K562 (cell line): Measurements from ENCODE around the gene GJB2. TPM values are rescaled to one million over a fixed set of nuclear protein-coding genes. Genes with fewer than 3 reads are reported as not detected.

ENCODE experiments used
- KDM4B ChIP-seq, 2 experiments: fragments of 450-650 bp in 1 of 2; sonication (generic) in 1 of 2; IDR thresholded peaks; 2 replicates each; pipeline ENCODE4 v1.6.1; 2016 to 2017; ENCODE audit warnings: borderline replicate concordance in 2 of 2, antibody characterized with exemption in 1 of 2, low read depth in 1 of 2, mild to moderate bottlenecking in 1 of 2
- MECOM ChIP-seq: fragments of 250-450 bp; sonication (Bioruptor Pico); IDR thresholded peaks from 2 replicates; pipeline ENCODE4 v1.8.0; 2022; ENCODE audit warnings: inconsistent platforms
- NCOA4 ChIP-seq: fragments of 450-650 bp; IDR thresholded peaks from 2 replicates; pipeline ENCODE4 v1.6.1; 2018; ENCODE audit warnings: mild to moderate bottlenecking; ENCODE audit not compliant: partially characterized antibody
- PATZ1 ChIP-seq: fragments of 250-450 bp; sonication (Bioruptor Pico); IDR thresholded peaks from 2 replicates; pipeline ENCODE4 v1.5.0; 2020; ENCODE audit warnings: mild to moderate bottlenecking, borderline replicate concordance
- REST ChIP-seq, 2 experiments: fragments of 450-650 bp; formaldehyde crosslinking in 1 of 2; IDR thresholded peaks; 2 replicates each; pipeline versions ENCODE4 v1.4.0 to v1.6.1; 2014 to 2020; ENCODE audit warnings: mild to moderate bottlenecking in 2 of 2, borderline replicate concordance in 1 of 2, low read depth in 1 of 2
- SREBF2 ChIP-seq: sonication (generic); formaldehyde crosslinking; IDR thresholded peaks from 2 replicates; pipeline ENCODE4 v1.4.0; 2020; ENCODE audit warnings: mild to moderate bottlenecking, missing genetic modification reagents
- XRCC4 ChIP-seq: IDR thresholded peaks from one replicate; pipeline ENCODE4 v1.6.1; 2011; ENCODE audit not compliant: insufficient read depth, insufficient read length; ENCODE audit errors: extremely low read depth
- ZNF518B ChIP-seq: fragments of 250-450 bp; sonication (Bioruptor Pico); IDR thresholded peaks from 2 replicates; pipeline ENCODE4 v1.5.0; 2021; ENCODE audit warnings: mild to moderate bottlenecking, moderate library complexity
- ZNF76 ChIP-seq: fragments of 250-450 bp; sonication (Bioruptor Pico); IDR thresholded peaks from 2 replicates; pipeline ENCODE4 v1.4.0; 2020; ENCODE audit warnings: mild to moderate bottlenecking, moderate library complexity, borderline replicate concordance
- polyA plus RNA-seq, 8 experiments: library from polyadenylated mRNA; depleted of rRNA in 4 of 8; stranded (reverse) in 5 of 8; unstranded in 3 of 8; fragments of >200 nt; fragmentation: Nextera tagmentation in 2 of 8; fragmentation: Illumina TruSeq in 1 of 8; extraction: Ambion mirVana in 2 of 8; extraction: Trizol in 1 of 8; gene quantifications; 2 replicates each; pipeline versions ENCODE4 v1.2.1 to v1.2.3, GENCODE V29; 2011 to 2014; ENCODE audit warnings: inconsistent platforms in 1 of 8, missing spikeins in 1 of 8
- total RNA-seq, 7 experiments: library from RNA; depleted of rRNA in 6 of 7; stranded (reverse); fragments of >200 nt in 6 of 7; fragmentation: Illumina TruSeq in 2 of 7; extraction: Trizol in 2 of 7; gene quantifications; 2 replicates each; pipeline versions ENCODE4 v1.2.1 to v1.2.3, GENCODE V29; 2011 to 2021; ENCODE audit warnings: low replicate concordance in 1 of 7

The GJB2 gene
- total and polyA plus RNA-seq, 9 of the 15 experiments (the other 6 are each of a cell fraction or from before 2014, with no cell fraction given), result not detected

GRCh38 chr13:20188667-20189553, 3.8 kb downstream of the GJB2 start (continued):
- no peak for TF ChIP-seq REST (IDR thresholded peaks at IDR 0.05; ENCODE audit: borderline replicate concordance)
- TF ChIP-seq REST (CRISPR knock-in tag; IDR thresholded peaks at IDR 0.05; ENCODE audit: low read depth), result no peak
- TF ChIP-seq NCOA4, result no peak
- no peak for TF ChIP-seq SREBF2 (CRISPR knock-in tag)
- TF ChIP-seq ZNF76 (CRISPR knock-in tag), result no peak
- TF ChIP-seq KDM4B (IDR thresholded peaks at IDR 0.05; ENCODE audit: borderline replicate concordance in 2 of 2, low read depth in 1 of 2), result 0 out of 4 replicates have a peak, but pooled peaks of 1 of the 2 experiments have one; percentile 30
- no peak for TF ChIP-seq XRCC4
- TF ChIP-seq ZNF518B (CRISPR knock-in tag), result no peak
- TF ChIP-seq PATZ1 (CRISPR knock-in tag), result no peak
- TF ChIP-seq MECOM (CRISPR knock-in tag), result no peak
